Type B pancreatic cell (in vitro differentiated cells): ENCODE data around the gene SEC61G. TPM values are rescaled to one million over a fixed set of nuclear protein-coding genes. Genes with fewer than 3 reads are reported as not detected.
A peak's percentile ranks its signal among the peaks of the same experiment; 100 is the strongest.

Experiments used
- DNase-seq: peaks from one replicate; pipeline ENCODE4 v3.0.0; 2021; ENCODE audit warnings: mixed read lengths; ENCODE audit not compliant: unreplicated experiment; ENCODE audit errors: extremely low spot score
- H3K27ac Mint-ChIP-seq: 2 replicates; pipeline ENCODE4 v1.8.0; 2021; ENCODE audit warnings: mild to moderate bottlenecking, mixed read lengths
- H3K27me3 Mint-ChIP-seq: 2 replicates; pipeline ENCODE4 v1.8.0; 2021; ENCODE audit warnings: mixed read lengths
- H3K36me3 Mint-ChIP-seq: 2 replicates; pipeline ENCODE4 v1.8.0; 2021; ENCODE audit warnings: mixed read lengths
- H3K4me1 Mint-ChIP-seq: one replicate; pipeline ENCODE4 v1.8.0; 2021; ENCODE audit warnings: mixed read lengths; ENCODE audit not compliant: unreplicated experiment
- H3K4me3 Mint-ChIP-seq: 2 replicates; pipeline ENCODE4 v1.8.0; 2021; ENCODE audit warnings: mild to moderate bottlenecking, mixed read lengths
- H3K9me3 Mint-ChIP-seq: 2 replicates; pipeline ENCODE4 v1.8.0; 2021; ENCODE audit warnings: mixed read lengths
- long read RNA-seq: library from polyadenylated mRNA; unstranded; transcript quantifications from one replicate; pipeline ENCODE4 v2.0.0, GENCODE V29; 2020
- total RNA-seq: library from RNA; stranded (reverse); gene quantifications from 2 replicates; pipeline ENCODE4 v1.2.1, GENCODE V29; 2021; ENCODE audit warnings: low replicate concordance
- TF ChIP-seq, protein P1 (sequence below): fragments of 200-600 bp; sonication (generic); conservative IDR thresholded peaks from 2 replicates; pipeline ENCODE4 v1.5.0; 2021; ENCODE audit warnings: antibody characterized with exemption, mild to moderate bottlenecking

The SEC61G gene
- 115 and 124 TPM in 2 replicates for total RNA-seq
- long read RNA-seq, transcript SEC61G-201 (4 exons, 462 nt), result major isoform, 62 of 65 reads
- long read RNA-seq, partial matches to known transcripts, result 2 of 65 reads
- long read RNA-seq, other reads (novel, unspliced or antisense), result 1 of 65 reads

DNA sequence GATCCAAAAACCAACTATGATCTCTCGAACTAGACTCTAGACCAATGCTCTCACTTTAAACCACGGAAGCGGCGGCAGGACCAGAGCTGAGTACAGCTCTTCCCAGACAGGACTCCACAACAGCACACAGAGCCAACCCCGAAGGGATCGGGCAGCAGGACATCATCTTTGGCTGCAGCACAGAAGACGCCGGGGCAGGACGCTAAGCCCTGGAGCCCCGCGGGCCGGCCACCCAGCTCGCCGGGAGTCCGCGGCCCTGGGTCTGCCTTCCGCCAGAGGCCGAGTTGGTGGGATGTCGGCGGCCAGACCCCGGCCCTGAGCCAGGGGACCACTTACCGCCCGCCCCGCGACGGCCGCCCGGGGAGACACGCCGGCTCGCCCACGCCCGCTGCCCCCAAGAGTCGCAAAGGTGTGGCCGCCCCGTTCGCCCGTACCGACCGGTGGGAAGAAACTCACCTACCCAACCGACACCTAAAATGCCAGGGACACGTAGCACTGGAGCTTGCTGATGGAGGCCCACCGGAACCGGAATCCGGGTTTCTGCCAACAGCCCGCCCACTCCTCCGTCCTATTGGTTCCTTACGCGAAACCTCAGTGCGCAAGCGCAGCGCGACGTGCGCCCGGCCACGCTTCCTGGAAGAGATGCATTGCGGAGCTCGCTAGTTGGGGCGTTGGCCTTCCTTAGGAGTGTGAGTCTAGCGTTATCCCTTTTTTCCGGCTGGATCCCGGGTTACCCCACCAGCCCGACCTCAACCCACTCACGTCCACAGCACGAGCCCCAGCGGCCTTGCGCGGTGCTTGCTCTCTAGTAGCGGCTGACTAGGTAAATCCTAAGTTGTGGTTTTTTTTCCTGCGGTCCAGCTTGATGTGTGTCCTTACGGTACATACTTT, at the start of gene SEC61G:
Gene SEC61G, minus strand, starts transcription at position 510 of the 891 bp plus-strand sequence. CDS start 1,623 bp downstream, outside the sequence.
- H3K27me3 Mint-ChIP-seq, result peaks cover 10% of the 10 kb centered on the region
- peaks cover 6% of the 10 kb centered on the region for H3K36me3 Mint-ChIP-seq
- H3K4me3 Mint-ChIP-seq, result peak within 1 kb of the TSS; percentile 99
- peak; percentile 95 for DNase-seq
- H3K9me3 Mint-ChIP-seq, result no peaks in the 10 kb centered on the region
- H3K4me1 Mint-ChIP-seq, result peaks cover 11% of the 10 kb centered on the region
- TF ChIP-seq, protein P1, sequence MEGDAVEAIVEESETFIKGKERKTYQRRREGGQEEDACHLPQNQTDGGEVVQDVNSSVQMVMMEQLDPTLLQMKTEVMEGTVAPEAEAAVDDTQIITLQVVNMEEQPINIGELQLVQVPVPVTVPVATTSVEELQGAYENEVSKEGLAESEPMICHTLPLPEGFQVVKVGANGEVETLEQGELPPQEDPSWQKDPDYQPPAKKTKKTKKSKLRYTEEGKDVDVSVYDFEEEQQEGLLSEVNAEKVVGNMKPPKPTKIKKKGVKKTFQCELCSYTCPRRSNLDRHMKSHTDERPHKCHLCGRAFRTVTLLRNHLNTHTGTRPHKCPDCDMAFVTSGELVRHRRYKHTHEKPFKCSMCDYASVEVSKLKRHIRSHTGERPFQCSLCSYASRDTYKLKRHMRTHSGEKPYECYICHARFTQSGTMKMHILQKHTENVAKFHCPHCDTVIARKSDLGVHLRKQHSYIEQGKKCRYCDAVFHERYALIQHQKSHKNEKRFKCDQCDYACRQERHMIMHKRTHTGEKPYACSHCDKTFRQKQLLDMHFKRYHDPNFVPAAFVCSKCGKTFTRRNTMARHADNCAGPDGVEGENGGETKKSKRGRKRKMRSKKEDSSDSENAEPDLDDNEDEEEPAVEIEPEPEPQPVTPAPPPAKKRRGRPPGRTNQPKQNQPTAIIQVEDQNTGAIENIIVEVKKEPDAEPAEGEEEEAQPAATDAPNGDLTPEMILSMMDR, result no peak
- H3K27ac Mint-ChIP-seq, result peak within 1 kb of the TSS; percentile 94

DNA sequence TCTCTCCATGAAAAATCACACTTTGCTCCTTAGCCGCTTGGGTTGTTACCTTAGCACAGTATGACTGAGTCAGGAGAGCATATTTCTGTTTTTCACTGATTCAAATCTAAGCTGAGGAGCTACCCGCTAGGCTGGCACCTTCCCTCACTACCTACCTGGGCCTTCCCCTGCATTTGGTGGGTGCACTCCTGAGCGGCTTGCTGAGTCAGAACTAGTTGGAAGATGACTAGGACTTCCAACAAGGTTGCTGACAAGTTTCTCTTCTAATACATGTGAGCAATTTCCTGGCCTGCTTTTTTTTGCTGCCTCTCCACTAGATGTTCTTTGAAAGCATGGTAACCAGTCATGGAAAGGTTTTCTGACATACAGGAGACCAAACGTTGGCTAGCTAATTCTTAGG, 43.8 kb upstream of the SEC61G start:
- TF ChIP-seq, protein P1, result no peak
- Mint-ChIP-seq H3K36me3 (no peaks in the 10 kb centered on the region), H3K4me3 (no peak overlapping the region), H3K9me3 (no peaks in the 10 kb centered on the region), H3K27me3 (peaks cover 7% of the 10 kb centered on the region), H3K4me1 (no peaks in the 10 kb centered on the region), H3K27ac (no peak overlapping the region)
- no peak for DNase-seq

- TF ChIP-seq, protein P1, result no peak
- H3K27me3 Mint-ChIP-seq, result peaks cover 4% of the 10 kb centered on the region
- H3K36me3 Mint-ChIP-seq, result no peaks in the 10 kb centered on the region
- H3K4me3 Mint-ChIP-seq, result no peak overlapping the region
- no peaks in the 10 kb centered on the region for H3K4me1 Mint-ChIP-seq
- H3K9me3 Mint-ChIP-seq, result no peaks in the 10 kb centered on the region
- H3K27ac Mint-ChIP-seq, result no peak overlapping the region
- no peak for DNase-seq
Measured at GRCh38 chr7:54802114-54802513, 43.1 kb upstream of the SEC61G start.

- H3K27me3 Mint-ChIP-seq, result peaks cover 4% of the 10 kb centered on the region
- H3K4me1 Mint-ChIP-seq, result peaks cover 10% of the 10 kb centered on the region
- no peak overlapping the region for H3K4me3 Mint-ChIP-seq
- DNase-seq, result no peak
- no peaks in the 10 kb centered on the region for H3K36me3 Mint-ChIP-seq
- no peak overlapping the region for H3K27ac Mint-ChIP-seq
- TF ChIP-seq, protein P1, result no peak
- H3K9me3 Mint-ChIP-seq, result no peaks in the 10 kb centered on the region
Measured at GRCh38 chr7:54799792-54800191, 40.8 kb upstream of the SEC61G start.

DNA sequence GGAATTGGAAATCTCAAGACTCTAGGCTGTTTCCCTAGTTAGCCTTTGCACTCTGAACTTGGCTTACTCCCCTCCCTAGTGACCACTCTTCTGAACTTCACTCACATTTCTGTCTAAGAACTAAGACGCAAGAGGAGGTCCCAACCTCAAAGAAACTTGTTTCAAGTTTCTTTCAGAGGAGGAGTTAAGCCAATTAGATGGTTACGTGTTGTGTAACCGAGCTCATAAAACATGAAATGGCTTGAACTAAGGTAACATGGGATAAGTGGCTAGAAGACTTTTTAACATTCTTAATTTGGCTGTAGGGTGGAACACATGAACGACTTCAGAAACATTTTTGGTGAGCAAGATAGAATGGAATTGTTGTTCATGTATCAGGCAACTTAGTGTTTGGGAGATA, 39.5 kb upstream of the SEC61G start:
- TF ChIP-seq, protein P1, result no peak
- Mint-ChIP-seq H3K36me3 (no peaks in the 10 kb centered on the region), H3K27me3 (peaks cover 4% of the 10 kb centered on the region), H3K4me3 (no peak overlapping the region), H3K27ac (no peak overlapping the region), H3K4me1 (peaks cover 10% of the 10 kb centered on the region), H3K9me3 (peaks cover 6% of the 10 kb centered on the region)
- DNase-seq, result no peak
